A673 (cell line): ENCODE results near the gene TTYH1. TPM values are rescaled to one million over a fixed set of nuclear protein-coding genes. Genes with fewer than 3 reads are reported as not detected.

Experiments
- BruUV-seq: library from RNA; stranded (reverse); fragments of 400-500 nt; replicated peaks from 2 replicates; lab custom pipeline; 2021; lab: Mats Ljungman, UMichigan
- CTCF ChIA-PET: fragments of 300-600 bp; sonication (Branson Sonifier 250); formaldehyde crosslinking; loops from one replicate; lab custom pipeline; 2022; ENCODE audit warnings: antibody characterized with exemption; lab: Charles Lee
- POLR2A ChIA-PET: fragments of 300-600 bp; sonication (Branson Sonifier 250); formaldehyde crosslinking; loops from one replicate; lab custom pipeline; 2022; ENCODE audit warnings: antibody characterized with exemption; ENCODE audit not compliant: low non-redundant PET; lab: Charles Lee
- DNase-seq: peaks from one replicate; pipeline ENCODE4 v3.0.0-alpha.2; 2015; ENCODE audit warnings: low spot score
- H3K27ac ChIP-seq: fragments of 200-600 bp; sonication (generic); 2 replicates; pipeline ENCODE4 v1.5.1; 2016; ENCODE audit warnings: mixed run types, low read depth, mild to moderate bottlenecking, mixed read lengths, antibody characterized with exemption, low read length; ENCODE audit not compliant: poor library complexity, severe bottlenecking
- H3K27me3 ChIP-seq: fragments of 200-600 bp; sonication (generic); replicated peaks from 2 replicates; pipeline ENCODE4 v1.6.1; 2017; ENCODE audit warnings: mixed run types, low read depth, mild to moderate bottlenecking, mixed read lengths, antibody characterized with exemption, low read length; ENCODE audit not compliant: insufficient read depth, poor library complexity
- H3K36me3 ChIP-seq: fragments of 200-600 bp; sonication (generic); 2 replicates; pipeline ENCODE4 v1.6.1; 2016; ENCODE audit warnings: mixed run types, mild to moderate bottlenecking, mixed read lengths, antibody characterized with exemption, low read length; ENCODE audit not compliant: insufficient read depth, poor library complexity, severe bottlenecking
- H3K4me1 ChIP-seq: fragments of 200-600 bp; sonication (generic); 2 replicates; pipeline ENCODE4 v1.6.1; 2017; ENCODE audit warnings: mixed run types, mild to moderate bottlenecking, mixed read lengths, antibody characterized with exemption, low read length; ENCODE audit not compliant: insufficient read depth, poor library complexity, severe bottlenecking
- H3K4me3 ChIP-seq: fragments of 200-600 bp; sonication (generic); 2 replicates; pipeline ENCODE4 v1.5.1; 2016; ENCODE audit warnings: low read depth, mixed run types, mild to moderate bottlenecking, mixed read lengths, low read length; ENCODE audit not compliant: poor library complexity, severe bottlenecking
- H3K9me3 ChIP-seq: fragments of 200-600 bp; sonication (generic); 2 replicates; pipeline ENCODE4 v1.6.1; 2016; ENCODE audit warnings: mixed run types, low read depth, mild to moderate bottlenecking, mixed read lengths, antibody characterized with exemption, low read length; ENCODE audit not compliant: poor library complexity, severe bottlenecking
- CTCF ChIP-seq: fragments of 300-800, 200-600 bp; sonication (generic); conservative IDR thresholded peaks from 2 replicates; pipeline ENCODE4 v1.5.1; 2017; ENCODE audit warnings: low read depth, mild to moderate bottlenecking, antibody characterized with exemption, low read length, moderate library complexity, mixed read lengths
- EZH2 ChIP-seq: fragments of 200-600 bp; sonication (generic); IDR thresholded peaks from 2 replicates; pipeline ENCODE4 v1.6.1; 2017; ENCODE audit warnings: borderline replicate concordance, low read depth, mild to moderate bottlenecking, mixed read lengths, antibody characterized with exemption, low read length; ENCODE audit not compliant: poor library complexity, severe bottlenecking
- intact Hi-C: fragments of 100-400 bp; cut with micrococcal nuclease; formaldehyde crosslinking; loops from one replicate; pipeline ENCODE4 v1.10.0; 2022; ENCODE audit not compliant: unreplicated experiment
- total RNA-seq: library from RNA; stranded (reverse); gene quantifications from 2 replicates; pipeline ENCODE4 v1.2.3, GENCODE V29; 2021

TTYH1 gene
- total RNA-seq, 1 experiment from 2014 or later: 3.0 TPM

GRCh38 chr19:54429545-54430227 is 14.4 kb downstream of the TTYH1 start:
- Histone ChIP-seq H3K9me3 (no peaks in the 10 kb centered on the region), H3K4me3 (no peak overlapping the region), H3K36me3 (no peaks in the 10 kb centered on the region), H3K27ac (no peak overlapping the region), H3K27me3 (peaks cover 4% of the 10 kb centered on the region), H3K4me1 (peaks cover 16% of the 10 kb centered on the region)
- intact Hi-C loops: no loop called here
- no peak for TF ChIP-seq CTCF
- no peak for TF ChIP-seq EZH2
- DNase-seq: no peak
- no TSS peak for BruUV-seq
- CTCF ChIA-PET: no interaction called here
- POLR2A ChIA-PET: no interaction called here

GRCh38 chr19:54430306-54431254 is 15.3 kb downstream of the TTYH1 start:
- Histone ChIP-seq H3K4me1 (peaks cover 16% of the 10 kb centered on the region), H3K27me3 (peaks cover 4% of the 10 kb centered on the region), H3K36me3 (no peaks in the 10 kb centered on the region), H3K9me3 (no peaks in the 10 kb centered on the region), H3K4me3 (peak overlapping the region; percentile 47), H3K27ac (no peak overlapping the region)
- DNase-seq: peak; percentile 81
- BruUV-seq: no TSS peak
- TF ChIP-seq CTCF (peak; percentile 54), EZH2 (no peak)
- ChIA-PET POLR2A (interaction anchor here (0.5 to 0.6 kb wide), 2 partner anchors 10 to 54 kb away, joined by 13 to 20 read pairs; no protein-coding TSS in a partner anchor), CTCF (interaction anchor here (0.6 kb wide), 4 partner anchors 8 to 637 kb away, joined by 4 to 13 read pairs (median 8); no protein-coding TSS in a partner anchor)
- intact Hi-C loops: no loop called here

- DNase-seq: no peak
- BruUV-seq: no TSS peak
- Histone ChIP-seq H3K27me3 (peaks cover 4% of the 10 kb centered on the region), H3K4me3 (peak overlapping the region; percentile 47), H3K9me3 (no peaks in the 10 kb centered on the region), H3K4me1 (peaks cover 16% of the 10 kb centered on the region), H3K27ac (no peak overlapping the region), H3K36me3 (no peaks in the 10 kb centered on the region)
- no peak for TF ChIP-seq EZH2
- no peak for TF ChIP-seq CTCF
- ChIA-PET POLR2A (interaction anchor here (0.5 kb wide), 1 partner anchor 53 kb away, joined by 20 read pairs; no protein-coding TSS in a partner anchor), CTCF (no interaction called here)
- intact Hi-C loops: no loop called here
These were observed 16.1 kb downstream of the TTYH1 start for GRCh38 chr19:54431255-54431838.
